Astrocyte (in vitro differentiated cells and primary cell): ENCODE results near the gene SHE.

Experiments
- EZH2 ChIP-seq: IDR thresholded peaks from 2 replicates; pipeline ENCODE4 v1.6.1; 2012; ENCODE audit warnings: mild to moderate bottlenecking, low read length, inconsistent platforms; ENCODE audit not compliant: insufficient read depth
- TF ChIP-seq, protein P1 (sequence below): IDR thresholded peaks from 2 replicates; pipeline ENCODE4 v1.5.1; 2011; ENCODE audit warnings: low read depth, mild to moderate bottlenecking, inconsistent platforms, low read length, moderate library complexity; ENCODE audit not compliant: insufficient read depth

DNA sequence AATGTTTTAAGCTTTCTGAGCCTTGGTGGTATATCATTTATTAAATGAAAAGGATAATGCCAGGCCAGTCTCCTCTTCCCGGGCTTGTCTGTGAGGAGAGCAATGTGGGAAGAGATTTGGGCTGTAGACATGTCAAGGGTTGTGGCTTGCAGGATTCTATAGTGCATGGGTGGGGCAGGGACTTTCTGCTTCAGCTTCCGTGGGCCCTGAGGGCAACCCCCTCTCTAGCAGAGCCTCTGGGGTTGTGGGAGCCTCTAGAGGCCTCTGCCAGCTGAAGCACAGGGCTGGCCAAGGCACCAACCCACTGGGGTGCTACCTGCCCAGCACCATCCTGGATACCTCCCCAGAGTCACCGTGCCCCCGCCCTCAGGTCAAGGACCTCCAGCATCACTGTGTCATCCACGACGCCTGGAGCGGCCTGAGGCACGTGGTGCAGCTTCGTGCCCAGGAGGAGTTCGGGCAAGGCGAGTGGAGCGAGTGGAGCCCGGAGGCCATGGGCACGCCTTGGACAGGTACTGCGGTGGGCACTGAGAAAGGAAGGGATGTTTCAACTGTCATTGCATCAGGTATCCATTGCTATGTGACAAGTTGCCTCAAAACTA is 66.5 kb downstream of the SHE start:
- TF ChIP-seq, protein P1, sequence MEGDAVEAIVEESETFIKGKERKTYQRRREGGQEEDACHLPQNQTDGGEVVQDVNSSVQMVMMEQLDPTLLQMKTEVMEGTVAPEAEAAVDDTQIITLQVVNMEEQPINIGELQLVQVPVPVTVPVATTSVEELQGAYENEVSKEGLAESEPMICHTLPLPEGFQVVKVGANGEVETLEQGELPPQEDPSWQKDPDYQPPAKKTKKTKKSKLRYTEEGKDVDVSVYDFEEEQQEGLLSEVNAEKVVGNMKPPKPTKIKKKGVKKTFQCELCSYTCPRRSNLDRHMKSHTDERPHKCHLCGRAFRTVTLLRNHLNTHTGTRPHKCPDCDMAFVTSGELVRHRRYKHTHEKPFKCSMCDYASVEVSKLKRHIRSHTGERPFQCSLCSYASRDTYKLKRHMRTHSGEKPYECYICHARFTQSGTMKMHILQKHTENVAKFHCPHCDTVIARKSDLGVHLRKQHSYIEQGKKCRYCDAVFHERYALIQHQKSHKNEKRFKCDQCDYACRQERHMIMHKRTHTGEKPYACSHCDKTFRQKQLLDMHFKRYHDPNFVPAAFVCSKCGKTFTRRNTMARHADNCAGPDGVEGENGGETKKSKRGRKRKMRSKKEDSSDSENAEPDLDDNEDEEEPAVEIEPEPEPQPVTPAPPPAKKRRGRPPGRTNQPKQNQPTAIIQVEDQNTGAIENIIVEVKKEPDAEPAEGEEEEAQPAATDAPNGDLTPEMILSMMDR = no peak
- no peak for TF ChIP-seq EZH2
